CD14-positive monocyte (primary cell): ENCODE data around the gene SPATA2. TPM values are rescaled to one million over a fixed set of nuclear protein-coding genes. Genes with fewer than 3 reads are reported as not detected.

Source experiments
- DNase-seq, 3 donors: peaks; one replicate each; pipeline ENCODE4 v3.0.0-alpha.2; 2011 to 2022
- H2AFZ ChIP-seq: 2 replicates; pipeline ENCODE4 v1.6.0; 2012; ENCODE audit warnings: mild to moderate bottlenecking, low read depth, low read length, inconsistent platforms; ENCODE audit not compliant: insufficient read depth, poor library complexity, severe bottlenecking
- H3K27ac ChIP-seq, 2 donors: 1 replicate in 1 of 2; 2 replicates in 1 of 2; pipeline ENCODE4 v1.5.1; 2012 to 2013; ENCODE audit warnings: low read length in 2 of 2, control low read depth in 1 of 2, inconsistent platforms in 1 of 2, low read depth in 1 of 2, mild to moderate bottlenecking in 1 of 2
- H3K27me3 ChIP-seq, 2 donors: one replicate each; pipeline versions ENCODE4 v1.6.0 to v1.6.1; 2011 to 2013; ENCODE audit warnings: low read length in 2 of 2; ENCODE audit not compliant: control insufficient read depth in 2 of 2, insufficient read depth in 2 of 2
- H3K36me3 ChIP-seq, 2 donors: replicated peaks in 1 of 2; 1 replicate in 1 of 2; 2 replicates in 1 of 2; pipeline versions ENCODE4 v1.5.1 to v1.6.1; 2012 to 2013; ENCODE audit warnings: low read length in 2 of 2, control low read depth in 1 of 2, inconsistent platforms in 1 of 2, mild to moderate bottlenecking in 1 of 2; ENCODE audit not compliant: insufficient read depth in 2 of 2, control insufficient read depth in 1 of 2
- H3K4me1 ChIP-seq, 2 donors: 1 replicate in 1 of 2; 2 replicates in 1 of 2; pipeline versions ENCODE4 v1.5.1 to v1.6.1; 2012 to 2013; ENCODE audit warnings: low read length in 2 of 2, control low read depth in 1 of 2, inconsistent platforms in 1 of 2, mild to moderate bottlenecking in 1 of 2, moderate library complexity in 1 of 2; ENCODE audit not compliant: insufficient read depth in 2 of 2, control insufficient read depth in 1 of 2
- H3K4me2 ChIP-seq: replicated peaks from 2 replicates; pipeline ENCODE3; 2012; ENCODE audit warnings: low read length, moderate library complexity, mild to moderate bottlenecking; ENCODE audit not compliant: poor library complexity, severe bottlenecking; ENCODE audit errors: extremely low read depth
- H3K4me3 ChIP-seq, 3 experiments: fragments of 200-600 bp in 1 of 3; sonication (generic) in 1 of 3; replicated peaks in 1 of 3; 1 replicate in 2 of 3; 2 replicates in 1 of 3; pipeline ENCODE4 v1.5.1; 2011 to 2013; ENCODE audit warnings: low read length in 3 of 3, mild to moderate bottlenecking in 3 of 3, control low read depth in 2 of 3, low read depth in 2 of 3, inconsistent platforms in 1 of 3, moderate library complexity in 1 of 3
- H3K79me2 ChIP-seq: 2 replicates; pipeline ENCODE4 v1.6.0; 2012; ENCODE audit warnings: mild to moderate bottlenecking, control low read depth, inconsistent platforms, low read length, moderate library complexity; ENCODE audit not compliant: insufficient read depth
- H3K9ac ChIP-seq: 2 replicates; pipeline ENCODE4 v1.6.0; 2017; ENCODE audit warnings: low read length, mild to moderate bottlenecking; ENCODE audit not compliant: insufficient read depth, poor library complexity, severe bottlenecking
- H3K9me3 ChIP-seq, 2 donors: replicated peaks in 1 of 2; 1 replicate in 1 of 2; 2 replicates in 1 of 2; pipeline versions ENCODE4 v1.5.1 to v1.6.1; 2012 to 2013; ENCODE audit warnings: low read length in 2 of 2, control low read depth in 1 of 2; ENCODE audit not compliant: control insufficient read depth in 1 of 2, insufficient read depth in 1 of 2
- H4K20me1 ChIP-seq: 2 replicates; pipeline ENCODE4 v1.6.0; 2012; ENCODE audit warnings: mild to moderate bottlenecking, low read length, control low read depth, moderate library complexity; ENCODE audit not compliant: insufficient read depth
- H3K27ac Mint-ChIP-seq, 7 donors: one replicate each; pipeline ENCODE4 v1.8.0; 2020; ENCODE audit warnings: mild to moderate bottlenecking in 7 of 7, mixed read lengths in 7 of 7, moderate library complexity in 6 of 7, inconsistent platforms in 2 of 7
- H3K27me3 Mint-ChIP-seq, 3 donors: one replicate each; pipeline ENCODE4 v1.8.0; 2021 to 2022; ENCODE audit warnings: low read depth in 3 of 3, mild to moderate bottlenecking in 3 of 3, mixed read lengths in 3 of 3, moderate library complexity in 3 of 3, inconsistent platforms in 1 of 3
- H3K36me3 Mint-ChIP-seq, 2 donors: one replicate each; pipeline ENCODE4 v1.8.0; 2020; ENCODE audit warnings: mixed read lengths in 2 of 2, inconsistent platforms in 1 of 2, mild to moderate bottlenecking in 1 of 2
- H3K4me1 Mint-ChIP-seq: one replicate; pipeline ENCODE4 v1.8.0; 2020; ENCODE audit warnings: mild to moderate bottlenecking, mixed read lengths
- H3K4me3 Mint-ChIP-seq, 2 donors: one replicate each; pipeline ENCODE4 v1.8.0; 2020; ENCODE audit warnings: mild to moderate bottlenecking in 2 of 2, mixed read lengths in 2 of 2, moderate library complexity in 1 of 2
- H3K9me3 Mint-ChIP-seq, 7 donors: one replicate each; pipeline ENCODE4 v1.8.0; 2020 to 2022; ENCODE audit warnings: mixed read lengths in 7 of 7, mild to moderate bottlenecking in 6 of 7, moderate library complexity in 6 of 7, inconsistent platforms in 2 of 7
- WGBS: methylation state at CpG from one replicate; pipeline ENCODE4 v1.1.5; 2013; ENCODE audit warnings: missing lambda C conversion rate; ENCODE audit not compliant: insufficient coverage; 5-methylcytosine and 5-hydroxymethylcytosine counted together
- intact Hi-C, 2 donors: fragments of 100-400 bp; cut with micrococcal nuclease; formaldehyde crosslinking; loops; one replicate each; pipeline versions ENCODE4 v1.15.0 to v1.15.1; 2023
- polyA plus RNA-seq, 3 donors: library from polyadenylated mRNA; depleted of rRNA in 1 of 3; unstranded in 2 of 3; stranded (reverse) in 1 of 3; fragments of 300-500 nt in 2 of 3; fragments of >200 nt in 1 of 3; fragmentation: Illumina TruSeq in 2 of 3; gene quantifications; 1 replicate in 2 of 3; 2 replicates in 1 of 3; pipeline ENCODE4 v1.2.3, GENCODE V29; 2012 to 2021
- small RNA-seq: library from RNA; depleted of rRNA; stranded (forward); fragments of <200 nt; gene quantifications from one replicate; pipeline ENCODE3, GENCODE V24; 2012; ENCODE audit warnings: low read depth; ENCODE audit not compliant: insufficient read length
- TF ChIP-seq, protein P1 (sequence below): fragments of 200-600 bp; IDR thresholded peaks from one replicate; pipeline ENCODE4 v1.8.0; 2022; ENCODE audit warnings: antibody characterized with exemption, mild to moderate bottlenecking

SPATA2 gene
- polyA plus RNA-seq, 3 donors, result 1.9 to 13.3 (median 3.9) TPM

DNA sequence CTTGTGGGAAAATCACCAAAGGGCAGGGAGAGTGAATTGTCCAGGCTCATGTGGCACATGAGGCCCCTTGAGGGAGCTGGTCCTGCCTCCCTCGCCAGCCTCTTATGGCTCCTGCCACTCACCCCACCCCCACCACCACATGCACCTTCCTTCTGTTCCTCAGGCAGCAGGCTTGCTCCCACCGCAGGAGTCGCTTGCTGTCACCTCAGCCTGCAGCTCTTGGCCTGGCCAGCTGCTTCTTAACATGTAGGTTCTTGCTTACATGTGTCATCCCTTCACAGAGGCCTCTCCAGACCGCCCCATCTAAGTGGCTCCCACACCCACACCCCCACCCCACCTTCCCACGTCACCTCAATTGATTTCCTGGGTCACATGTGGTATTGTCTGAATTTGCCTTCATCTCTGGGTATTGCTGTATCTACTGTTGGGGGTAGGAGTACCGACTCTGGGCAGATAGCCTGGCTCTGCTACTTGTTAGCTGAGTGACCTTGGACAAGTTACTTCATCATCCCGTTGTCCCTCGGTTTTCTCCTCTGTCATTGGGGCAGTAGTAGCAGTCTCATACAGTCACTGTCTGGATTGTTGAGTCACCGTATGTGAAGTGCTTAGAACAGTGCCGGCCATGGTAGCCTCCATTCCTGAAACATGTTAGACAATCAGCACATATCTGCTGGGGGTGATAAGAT is 61.0 kb downstream of the SPATA2 start:
- H3K27ac Mint-ChIP-seq, result peak overlapping the region in 3 of 7 donors; percentile 16 to 62 (median 36)
- no peak overlapping the region for H3K4me3 Mint-ChIP-seq
- H3K4me1 ChIP-seq, result peaks cover 3 to 7% of the 10 kb centered on the region in 2 donors
- no peak overlapping the region for H3K27ac ChIP-seq
- peaks cover 75 to 99% of the 10 kb centered on the region in 2 donors for H3K36me3 ChIP-seq
- no peaks in the 10 kb centered on the region for H3K9me3 Mint-ChIP-seq
- no peak for DNase-seq
- H3K4me3 ChIP-seq, result no peak overlapping the region
- no peaks in the 10 kb centered on the region for H3K27me3 ChIP-seq
- no peak overlapping the region for H2AFZ ChIP-seq
- H3K9ac ChIP-seq, result no peak overlapping the region
- peaks cover 85 to 98% of the 10 kb centered on the region in 2 donors for H3K36me3 Mint-ChIP-seq
- no peak overlapping the region for H3K4me2 ChIP-seq
- 95% methylated on average over 8 of the region's 10 CpGs for WGBS
- no peaks in the 10 kb centered on the region for H3K79me2 ChIP-seq
- TF ChIP-seq, protein P1, sequence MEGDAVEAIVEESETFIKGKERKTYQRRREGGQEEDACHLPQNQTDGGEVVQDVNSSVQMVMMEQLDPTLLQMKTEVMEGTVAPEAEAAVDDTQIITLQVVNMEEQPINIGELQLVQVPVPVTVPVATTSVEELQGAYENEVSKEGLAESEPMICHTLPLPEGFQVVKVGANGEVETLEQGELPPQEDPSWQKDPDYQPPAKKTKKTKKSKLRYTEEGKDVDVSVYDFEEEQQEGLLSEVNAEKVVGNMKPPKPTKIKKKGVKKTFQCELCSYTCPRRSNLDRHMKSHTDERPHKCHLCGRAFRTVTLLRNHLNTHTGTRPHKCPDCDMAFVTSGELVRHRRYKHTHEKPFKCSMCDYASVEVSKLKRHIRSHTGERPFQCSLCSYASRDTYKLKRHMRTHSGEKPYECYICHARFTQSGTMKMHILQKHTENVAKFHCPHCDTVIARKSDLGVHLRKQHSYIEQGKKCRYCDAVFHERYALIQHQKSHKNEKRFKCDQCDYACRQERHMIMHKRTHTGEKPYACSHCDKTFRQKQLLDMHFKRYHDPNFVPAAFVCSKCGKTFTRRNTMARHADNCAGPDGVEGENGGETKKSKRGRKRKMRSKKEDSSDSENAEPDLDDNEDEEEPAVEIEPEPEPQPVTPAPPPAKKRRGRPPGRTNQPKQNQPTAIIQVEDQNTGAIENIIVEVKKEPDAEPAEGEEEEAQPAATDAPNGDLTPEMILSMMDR, result no peak
- peaks cover 13% of the 10 kb centered on the region for H3K4me1 Mint-ChIP-seq
- H3K9me3 ChIP-seq, result no peaks in the 10 kb centered on the region
- no peaks in the 10 kb centered on the region for H3K27me3 Mint-ChIP-seq
- no peaks in the 10 kb centered on the region for H4K20me1 ChIP-seq
- intact Hi-C loops, result no loop called here

DNA sequence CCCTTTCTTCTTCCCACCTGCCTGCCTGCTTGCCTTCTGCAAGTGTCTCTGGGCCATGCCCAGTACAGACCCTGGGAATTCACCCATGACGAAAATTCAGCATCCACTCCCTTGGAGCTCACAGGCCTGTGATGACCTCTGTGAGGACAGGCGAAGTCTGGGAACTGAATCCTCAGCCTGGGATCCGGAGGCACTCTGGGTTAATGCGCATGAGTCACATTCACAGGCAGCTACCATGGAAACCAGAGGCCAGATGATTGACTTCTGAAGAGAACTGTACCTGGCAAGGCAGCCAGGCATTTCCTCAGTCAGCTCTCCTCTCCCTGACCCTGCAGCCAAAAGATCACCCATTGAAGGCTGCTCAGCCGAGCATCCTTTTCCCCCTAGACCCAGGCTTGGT is 61.7 kb downstream of the SPATA2 start:
- no peak overlapping the region for H3K4me2 ChIP-seq
- Mint-ChIP-seq H3K9me3 (no peaks in the 10 kb centered on the region), H3K4me1 (peaks cover 13% of the 10 kb centered on the region), H3K4me3 (no peak overlapping the region), H3K36me3 (peaks cover 88 to 98% of the 10 kb centered on the region in 2 donors), H3K27me3 (no peaks in the 10 kb centered on the region), H3K27ac (peak overlapping the region in 2 of 7 donors; percentile 50 to 58)
- no peak overlapping the region for H3K9ac ChIP-seq
- H3K4me3 ChIP-seq, result no peak overlapping the region
- intact Hi-C loops, result no loop called here
- H3K36me3 ChIP-seq, result peaks cover 75 to 99% of the 10 kb centered on the region in 2 donors
- no peak overlapping the region for H2AFZ ChIP-seq
- H3K79me2 ChIP-seq, result no peaks in the 10 kb centered on the region
- TF ChIP-seq, protein P1, result no peak
- WGBS, result 100% methylated on average over 3 of the region's 5 CpGs
- H3K4me1 ChIP-seq, result peaks cover 3 to 7% of the 10 kb centered on the region in 2 donors
- H3K27ac ChIP-seq, result no peak overlapping the region
- DNase-seq, result no peak
- H3K27me3 ChIP-seq, result no peaks in the 10 kb centered on the region
- H3K9me3 ChIP-seq, result no peaks in the 10 kb centered on the region
- H4K20me1 ChIP-seq, result no peaks in the 10 kb centered on the region

Small RNAs within 50 kb of the gene (small RNA-seq; reads per million reads assigned to genes)
- not detected for gene RF00017
- not detected for gene RF00019

Other genes starting within 250 kb of the SPATA2 start
- gene B4GALT5, start 201.7 kb downstream of the SPATA2 start, polyA plus RNA-seq, result 10 to 100 TPM in 1 of 3 donors, 1 to 10 TPM in 2; 2.4 to 18.3 (median 2.7) TPM
- 10 to 100 TPM in 1 of 3 donors, 1 to 10 TPM in 2; 3.0 to 14.6 (median 3.3) TPM for gene SLC9A8, start 102.7 kb downstream of the SPATA2 start, polyA plus RNA-seq
- gene RNF114, start 20.9 kb upstream of the SPATA2 start, polyA plus RNA-seq, result 100 to 1,000 TPM; 128 to 164 (median 146) TPM
- 100 to 1,000 TPM in 1 of 3 donors, 1 to 10 TPM in 2; 2.4 to 181 (median 2.6) TPM for gene SNAI1, start 67.5 kb upstream of the SPATA2 start, polyA plus RNA-seq
- 10 to 100 TPM; 62.2 to 95.5 (median 71.1) TPM for gene UBE2V1, start 197.6 kb upstream of the SPATA2 start, polyA plus RNA-seq
- gene PEDS1, start 238.2 kb upstream of the SPATA2 start, polyA plus RNA-seq, result 10 to 100 TPM; 19.6 to 48.1 (median 25.2) TPM